GM06990 (cell line): Measurements from ENCODE around the gene SLC6A19.

Experiments used
- DNase-seq: peaks from one replicate; pipeline ENCODE4 v3.0.0-alpha.2; 2011; ENCODE audit not compliant: insufficient read length; ENCODE audit errors: extremely low read depth
- H3K27me3 ChIP-seq: replicated peaks from 2 replicates; pipeline ENCODE4 v1.6.0; 2011; ENCODE audit warnings: low read length; ENCODE audit not compliant: control insufficient read depth, insufficient read depth
- H3K36me3 ChIP-seq: 2 replicates; pipeline ENCODE4 v1.5.1; 2011; ENCODE audit warnings: low read length; ENCODE audit not compliant: control insufficient read depth, insufficient read depth
- H3K4me3 ChIP-seq: replicated peaks from 2 replicates; pipeline ENCODE4 v1.5.1; 2011; ENCODE audit warnings: low read depth, mild to moderate bottlenecking, control low read depth, low read length
- TF ChIP-seq, protein P1 (sequence below): IDR thresholded peaks from 2 replicates; pipeline ENCODE4 v1.5.1; 2011; ENCODE audit warnings: low read length, control low read depth, mild to moderate bottlenecking, inconsistent platforms; ENCODE audit not compliant: insufficient read depth, poor library complexity, severe bottlenecking

SLC6A19 gene

GRCh38 chr5:1216918-1217295, 15.5 kb downstream of the SLC6A19 start:
- TF ChIP-seq, protein P1, sequence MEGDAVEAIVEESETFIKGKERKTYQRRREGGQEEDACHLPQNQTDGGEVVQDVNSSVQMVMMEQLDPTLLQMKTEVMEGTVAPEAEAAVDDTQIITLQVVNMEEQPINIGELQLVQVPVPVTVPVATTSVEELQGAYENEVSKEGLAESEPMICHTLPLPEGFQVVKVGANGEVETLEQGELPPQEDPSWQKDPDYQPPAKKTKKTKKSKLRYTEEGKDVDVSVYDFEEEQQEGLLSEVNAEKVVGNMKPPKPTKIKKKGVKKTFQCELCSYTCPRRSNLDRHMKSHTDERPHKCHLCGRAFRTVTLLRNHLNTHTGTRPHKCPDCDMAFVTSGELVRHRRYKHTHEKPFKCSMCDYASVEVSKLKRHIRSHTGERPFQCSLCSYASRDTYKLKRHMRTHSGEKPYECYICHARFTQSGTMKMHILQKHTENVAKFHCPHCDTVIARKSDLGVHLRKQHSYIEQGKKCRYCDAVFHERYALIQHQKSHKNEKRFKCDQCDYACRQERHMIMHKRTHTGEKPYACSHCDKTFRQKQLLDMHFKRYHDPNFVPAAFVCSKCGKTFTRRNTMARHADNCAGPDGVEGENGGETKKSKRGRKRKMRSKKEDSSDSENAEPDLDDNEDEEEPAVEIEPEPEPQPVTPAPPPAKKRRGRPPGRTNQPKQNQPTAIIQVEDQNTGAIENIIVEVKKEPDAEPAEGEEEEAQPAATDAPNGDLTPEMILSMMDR, result no peak
- DNase-seq, result no peak
- no peaks in the 10 kb centered on the region for H3K27me3 ChIP-seq
- no peaks in the 10 kb centered on the region for H3K36me3 ChIP-seq
- H3K4me3 ChIP-seq, result no peak overlapping the region

- no peaks in the 10 kb centered on the region for H3K27me3 ChIP-seq
- TF ChIP-seq, protein P1, result no peak
- H3K36me3 ChIP-seq, result no peaks in the 10 kb centered on the region
- H3K4me3 ChIP-seq, result no peak overlapping the region
- DNase-seq, result no peak
Observed at GRCh38 chr5:1217596-1218206, 16.3 kb downstream of the SLC6A19 start.

DNA sequence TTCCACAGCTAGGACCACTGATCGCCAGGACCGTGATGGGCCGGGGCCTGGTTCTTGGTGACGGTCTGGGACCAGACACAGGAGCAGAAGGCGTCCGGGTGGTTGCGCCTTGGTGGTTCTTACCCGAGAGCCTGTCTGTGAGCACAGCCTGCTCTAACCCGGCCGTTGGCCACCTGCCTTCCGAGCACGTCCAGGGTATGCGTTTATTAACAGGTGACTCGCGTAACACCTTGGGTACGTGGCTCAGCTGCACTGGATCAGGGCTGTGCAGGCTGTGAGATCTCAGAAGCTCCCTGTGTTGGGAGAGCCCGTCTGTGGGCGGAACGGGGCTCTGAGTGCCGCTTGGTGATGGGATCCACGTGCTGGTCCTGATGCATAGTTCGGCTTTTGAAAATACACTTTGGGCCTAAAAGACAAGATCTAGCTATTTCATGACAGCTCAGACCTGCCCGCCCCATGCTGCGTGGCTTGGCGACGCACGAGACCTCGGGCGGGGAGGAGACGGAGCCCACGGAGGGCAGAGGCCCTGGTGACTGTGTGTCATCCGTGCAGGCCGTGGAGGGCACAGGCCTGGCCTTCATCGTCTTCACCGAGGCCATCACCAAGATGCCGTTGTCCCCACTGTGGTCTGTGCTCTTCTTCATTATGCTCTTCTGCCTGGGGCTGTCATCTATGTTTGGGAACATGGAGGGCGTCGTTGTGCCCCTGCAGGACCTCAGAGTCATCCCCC, 17.1 kb downstream of the SLC6A19 start:
- no peak for DNase-seq
- Histone ChIP-seq H3K27me3 (no peaks in the 10 kb centered on the region), H3K4me3 (no peak overlapping the region), H3K36me3 (no peaks in the 10 kb centered on the region)
- TF ChIP-seq, protein P1, result no peak

DNA sequence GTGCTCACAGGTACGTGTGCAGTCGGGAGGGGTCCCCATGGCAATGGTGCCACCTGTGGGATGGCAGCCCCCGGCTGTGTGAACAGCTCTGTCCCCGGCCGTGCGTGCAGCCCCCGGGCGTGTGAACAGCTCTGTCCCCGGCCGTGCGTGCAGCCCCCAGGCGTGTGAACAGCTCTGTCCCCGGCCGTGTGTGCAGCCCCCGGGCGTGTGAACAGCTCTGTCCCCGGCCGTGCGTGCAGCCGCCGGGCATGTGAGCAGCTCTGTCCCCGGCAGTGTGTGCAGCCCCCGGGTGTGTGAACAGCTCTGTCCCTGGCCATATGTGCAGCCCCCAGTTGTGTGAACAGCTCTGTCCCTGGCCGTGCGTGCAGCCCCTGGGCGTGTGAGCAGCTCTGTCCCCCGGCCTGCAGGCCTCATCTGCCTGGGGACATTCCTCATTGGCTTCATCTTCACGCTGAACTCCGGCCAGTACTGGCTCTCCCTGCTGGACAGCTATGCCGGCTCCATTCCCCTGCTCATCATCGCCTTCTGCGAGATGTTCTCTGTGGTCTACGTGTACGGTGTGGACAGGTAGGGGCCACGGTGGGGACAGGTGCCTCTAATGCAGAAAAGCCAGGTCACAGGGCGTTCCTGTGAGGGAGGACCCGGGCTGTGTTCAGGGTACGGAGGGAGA, 17.8 kb downstream of the SLC6A19 start:
- TF ChIP-seq, protein P1, result no peak
- no peak for DNase-seq
- no peaks in the 10 kb centered on the region for H3K27me3 ChIP-seq
- no peak overlapping the region for H3K4me3 ChIP-seq
- H3K36me3 ChIP-seq, result no peaks in the 10 kb centered on the region

GRCh38 chr5:1219768-1220100, 18.3 kb downstream of the SLC6A19 start:
- TF ChIP-seq, protein P1, result no peak
- DNase-seq, result no peak
- no peaks in the 10 kb centered on the region; the same call in 1 of the 2 replicates for H3K27me3 ChIP-seq
- no peaks in the 10 kb centered on the region for H3K36me3 ChIP-seq
- no peak overlapping the region for H3K4me3 ChIP-seq
